ENCODE data around the gene PTPRD. TPM values are rescaled to one million over a fixed set of nuclear protein-coding genes. Genes with fewer than 3 reads are reported as not detected.

Gene PTPRD
- total and polyA plus RNA-seq, 2 donors (not counting 1 experiment from before 2014, with no cell fraction given), result not detected

GRCh38 chr9:8907868-8908267, 1704.9 kb downstream of the PTPRD start:
- H3K4me2 ChIP-seq (replicated peaks; ENCODE audit: low read depth, low read length, poor library complexity, severe bottlenecking), result no peak overlapping the region
- ChIA-PET CTCF (interaction anchor here (1.4 kb wide), 1 partner anchor 47 kb away, joined by 3 read pairs; no protein-coding TSS in a partner anchor), POLR2A (no interaction called here)
- ATAC-seq (ENCODE audit: low read depth) (no peak), DNase-seq (no peak)
- no peaks in the 10 kb centered on the region for H3K79me2 ChIP-seq (ENCODE audit: control insufficient read depth, insufficient read depth, low read length)
- no peaks in the 10 kb centered on the region for H3K9me3 ChIP-seq (ENCODE audit: control extremely low read depth in 1 of 3, control insufficient read depth in 2 of 3, insufficient read depth in 1 of 3, low read length in 2 of 3)
- Mint-ChIP-seq H3K27me3 (no peaks in the 10 kb centered on the region), H3K27ac (no peak overlapping the region), H3K4me3 (no peak overlapping the region), H3K4me1 (no peaks in the 10 kb centered on the region), H3K9me3 (ENCODE audit: insufficient read depth) (no peaks in the 10 kb centered on the region)
- H3K4me1 ChIP-seq (ENCODE audit: control insufficient read depth in 2 of 2, insufficient read depth in 2 of 2, low read length in 2 of 2), result no peaks in the 10 kb centered on the region
- no peak overlapping the region for H3K9ac ChIP-seq (ENCODE audit: low read length)
- H3K36me3 ChIP-seq (replicated peaks in 1 of 2; ENCODE audit: control extremely low read depth in 1 of 2, control insufficient read depth in 1 of 2, extremely low read depth in 1 of 2, insufficient read depth in 2 of 2, low read length in 1 of 2), result no peaks in the 10 kb centered on the region
- H3K27ac ChIP-seq (ENCODE audit: low read length in 2 of 2), result no peak overlapping the region
- no peak for TF ChIP-seq CTCF (IDR thresholded peaks at IDR 0.05)
- TF ChIP-seq EZH2 (IDR thresholded peaks at IDR 0.05; ENCODE audit: borderline replicate concordance, insufficient read depth, low read depth, low read length, poor library complexity, severe bottlenecking), result no peak
- H2AFZ ChIP-seq (ENCODE audit: insufficient read depth, low read depth, low read length, poor library complexity, severe bottlenecking), result no peak overlapping the region
- no peaks in the 10 kb centered on the region for H3K27me3 ChIP-seq (replicated peaks in 1 of 4; ENCODE audit: control extremely low read depth in 1 of 4, control insufficient read depth in 3 of 4, insufficient read depth in 4 of 4, low read length in 3 of 4)
- intact Hi-C loops (cut with micrococcal nuclease), result no loop called here
- no peak overlapping the region for H3K4me3 ChIP-seq (ENCODE audit: control extremely low read depth in 1 of 5, extremely low read depth in 1 of 5, insufficient read depth in 1 of 5, low read depth in 2 of 5, low read length in 4 of 5)
- no peaks in the 10 kb centered on the region for H4K20me1 ChIP-seq (ENCODE audit: control insufficient read depth, insufficient read depth, low read length, poor library complexity, severe bottlenecking)

GRCh38 chr9:8905731-8906130, 1707.1 kb downstream of the PTPRD start:
- H3K4me1 Mint-ChIP-seq, result no peaks in the 10 kb centered on the region

More at GRCh38 chr9:8905731-8906130, 1707.1 kb downstream of the PTPRD start:
- Histone ChIP-seq H3K4me1 (ENCODE audit: control insufficient read depth in 2 of 2, insufficient read depth in 2 of 2, low read length in 2 of 2) (no peaks in the 10 kb centered on the region), H4K20me1 (ENCODE audit: control insufficient read depth, insufficient read depth, low read length, poor library complexity, severe bottlenecking) (no peaks in the 10 kb centered on the region), H3K9me3 (ENCODE audit: control extremely low read depth in 1 of 3, control insufficient read depth in 2 of 3, insufficient read depth in 1 of 3, low read length in 2 of 3) (no peaks in the 10 kb centered on the region), H3K27me3 (replicated peaks in 1 of 4; ENCODE audit: control extremely low read depth in 1 of 4, control insufficient read depth in 3 of 4, insufficient read depth in 4 of 4, low read length in 3 of 4) (no peaks in the 10 kb centered on the region), H3K36me3 (replicated peaks in 1 of 2; ENCODE audit: control extremely low read depth in 1 of 2, control insufficient read depth in 1 of 2, extremely low read depth in 1 of 2, insufficient read depth in 2 of 2, low read length in 1 of 2) (no peaks in the 10 kb centered on the region), H3K79me2 (ENCODE audit: control insufficient read depth, insufficient read depth, low read length) (no peaks in the 10 kb centered on the region), H3K4me2 (replicated peaks; ENCODE audit: low read depth, low read length, poor library complexity, severe bottlenecking) (no peak overlapping the region), H3K27ac (ENCODE audit: low read length in 2 of 2) (no peak overlapping the region), H3K4me3 (ENCODE audit: control extremely low read depth in 1 of 5, extremely low read depth in 1 of 5, insufficient read depth in 1 of 5, low read depth in 2 of 5, low read length in 4 of 5) (no peak overlapping the region), H3K9ac (ENCODE audit: low read length) (no peak overlapping the region), H2AFZ (ENCODE audit: insufficient read depth, low read depth, low read length, poor library complexity, severe bottlenecking) (no peak overlapping the region)
- ChIA-PET CTCF (interaction anchor here (0.7 kb wide), 1 partner anchor 80 kb away, joined by 3 read pairs; no protein-coding TSS in a partner anchor), POLR2A (no interaction called here)
- ATAC-seq (ENCODE audit: low read depth), result no peak
- intact Hi-C loops (cut with micrococcal nuclease), result no loop called here
- H3K4me3 Mint-ChIP-seq, result no peak overlapping the region
- no peak for DNase-seq
- H3K9me3 Mint-ChIP-seq (ENCODE audit: insufficient read depth), result no peaks in the 10 kb centered on the region
- TF ChIP-seq CTCF (IDR thresholded peaks at IDR 0.05) (no peak), EZH2 (IDR thresholded peaks at IDR 0.05; ENCODE audit: borderline replicate concordance, insufficient read depth, low read depth, low read length, poor library complexity, severe bottlenecking) (no peak)
- no peaks in the 10 kb centered on the region for H3K27me3 Mint-ChIP-seq
- no CpG with 5 or more reads among the region's 3 CpGs for WGBS (ENCODE audit: insufficient coverage)
- H3K27ac Mint-ChIP-seq, result no peak overlapping the region

Measured in B cell (primary cell).